M059J (cell line): ENCODE measurements around the gene MTNR1B. TPM values are rescaled to one million over a fixed set of nuclear protein-coding genes. Genes with fewer than 3 reads are reported as not detected.

Source experiments
- total RNA-seq: library from RNA; depleted of rRNA; stranded (reverse); fragments of >200 nt; shearing (Covaris generic); gene quantifications from 2 replicates; pipeline ENCODE4 v1.2.3, GENCODE V29; 2014; rRNA removed

The MTNR1B gene
- total RNA-seq, 1 experiment from 2014 or later, result not detected

Other genes with a start within 250 kb of the MTNR1B start
- 11.1 and 12.0 TPM in 2 replicates for gene SLC36A4, start 228.3 kb downstream of the MTNR1B start, total RNA-seq